ENCODE data around the gene FUOM. TPM values are rescaled to one million over a fixed set of nuclear protein-coding genes. Genes with fewer than 3 reads are reported as not detected.
A peak's percentile ranks its signal among the peaks of the same experiment; 100 is the strongest.

Gene FUOM
- total and polyA plus RNA-seq, 3 donors from 2014 or later, result 9.5 to 13.6 (median 12.8) TPM

DNA sequence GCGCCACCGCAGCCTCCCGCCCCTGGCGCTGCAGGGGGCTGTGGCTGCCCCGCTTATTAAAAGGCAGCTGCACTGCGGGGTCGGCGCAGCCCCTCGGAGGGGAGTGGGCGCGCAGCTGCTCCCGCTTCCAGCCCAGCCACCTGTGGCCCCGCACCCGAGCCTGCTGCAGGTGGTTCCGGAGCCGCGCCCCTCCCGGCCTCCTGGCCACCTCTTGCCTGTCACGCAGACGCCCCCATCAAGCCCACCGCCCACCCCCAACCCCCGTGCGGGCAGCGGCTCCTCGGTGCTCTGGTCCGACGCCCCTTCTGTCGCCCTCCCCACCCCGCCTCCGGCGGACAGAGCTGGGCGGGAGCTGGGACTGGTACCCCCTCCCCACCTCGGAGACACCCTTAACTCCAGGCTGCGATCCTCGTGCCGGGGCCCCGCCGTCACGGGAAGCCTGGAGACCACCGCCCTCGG is 21.7 kb downstream of the FUOM start:
- Histone ChIP-seq H3K27ac (no peak overlapping the region), H3K9me3 (no peaks in the 10 kb centered on the region), H3K4me1 (peaks cover 23% of the 10 kb centered on the region), H3K4me3 (peak overlapping the region; percentile 21 to 57), H3K36me3 (ENCODE audit: low read depth, missing control alignments) (no peaks in the 10 kb centered on the region), H3K27me3 (peaks cover 7% of the 10 kb centered on the region)
- DNase-seq, result no peak
- 1% methylated on average over 29 of the region's 41 CpGs; no CpG with 5 or more reads in 1 of the 2 donors for WGBS, 2 donors
- no peak for TF ChIP-seq POLR2A (IDR thresholded peaks at IDR 0.05)
- intact Hi-C loops (cut with DNase I; ENCODE audit: low total_unique reads), result no loop called here

DNA sequence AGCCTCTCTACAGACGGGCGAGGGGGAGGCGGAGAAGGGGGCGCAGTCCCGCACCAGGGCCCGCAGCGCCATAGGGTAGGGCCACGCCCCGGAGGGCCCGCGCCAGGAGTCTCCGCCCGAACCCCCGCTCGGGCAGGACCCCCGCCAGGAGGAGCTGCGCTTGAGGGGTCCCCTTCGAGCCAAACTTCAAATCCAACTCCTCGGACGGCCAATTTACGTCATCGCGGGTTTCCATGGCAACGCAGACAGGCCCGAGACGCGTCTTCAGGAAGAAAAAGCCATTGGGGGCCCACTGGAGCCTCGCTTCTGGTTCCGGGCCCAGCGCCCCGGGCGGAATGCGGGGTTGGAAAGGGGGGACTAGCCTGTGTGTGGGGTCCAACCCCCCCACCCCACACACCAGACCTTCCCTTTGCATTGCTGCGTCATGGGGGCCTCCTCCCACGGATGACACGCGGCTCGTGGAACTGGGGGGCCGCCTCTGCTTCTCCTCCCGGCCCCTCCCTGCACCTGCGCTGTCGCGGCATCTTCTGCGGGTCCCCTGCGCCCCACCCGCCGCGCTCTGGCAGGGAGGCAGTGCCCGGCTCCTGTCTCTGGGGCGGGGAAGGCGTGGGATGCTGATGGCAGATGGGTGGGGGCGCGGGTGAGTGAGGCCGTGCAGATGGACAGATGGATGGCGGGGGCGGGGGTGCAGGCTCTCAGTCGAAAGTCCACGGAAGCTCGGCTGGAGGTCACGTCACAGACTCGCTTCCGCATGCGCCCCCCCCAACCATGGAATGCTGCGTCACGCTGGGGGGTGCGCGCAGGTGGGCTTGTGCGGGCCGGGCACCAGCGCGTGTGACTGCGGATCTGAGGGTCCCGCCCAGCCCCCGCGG is 22.3 kb downstream of the FUOM start:
- H3K36me3 ChIP-seq (ENCODE audit: low read depth, missing control alignments), result no peaks in the 10 kb centered on the region
- 0% methylated on average over 6 to 72 of the region's 75 CpGs for WGBS, 2 donors
- intact Hi-C loops (cut with DNase I; ENCODE audit: low total_unique reads), result no loop called here
- H3K27ac ChIP-seq, result no peak overlapping the region
- peaks cover 7% of the 10 kb centered on the region for H3K27me3 ChIP-seq
- TF ChIP-seq, protein P1, sequence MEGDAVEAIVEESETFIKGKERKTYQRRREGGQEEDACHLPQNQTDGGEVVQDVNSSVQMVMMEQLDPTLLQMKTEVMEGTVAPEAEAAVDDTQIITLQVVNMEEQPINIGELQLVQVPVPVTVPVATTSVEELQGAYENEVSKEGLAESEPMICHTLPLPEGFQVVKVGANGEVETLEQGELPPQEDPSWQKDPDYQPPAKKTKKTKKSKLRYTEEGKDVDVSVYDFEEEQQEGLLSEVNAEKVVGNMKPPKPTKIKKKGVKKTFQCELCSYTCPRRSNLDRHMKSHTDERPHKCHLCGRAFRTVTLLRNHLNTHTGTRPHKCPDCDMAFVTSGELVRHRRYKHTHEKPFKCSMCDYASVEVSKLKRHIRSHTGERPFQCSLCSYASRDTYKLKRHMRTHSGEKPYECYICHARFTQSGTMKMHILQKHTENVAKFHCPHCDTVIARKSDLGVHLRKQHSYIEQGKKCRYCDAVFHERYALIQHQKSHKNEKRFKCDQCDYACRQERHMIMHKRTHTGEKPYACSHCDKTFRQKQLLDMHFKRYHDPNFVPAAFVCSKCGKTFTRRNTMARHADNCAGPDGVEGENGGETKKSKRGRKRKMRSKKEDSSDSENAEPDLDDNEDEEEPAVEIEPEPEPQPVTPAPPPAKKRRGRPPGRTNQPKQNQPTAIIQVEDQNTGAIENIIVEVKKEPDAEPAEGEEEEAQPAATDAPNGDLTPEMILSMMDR (IDR thresholded peaks at IDR 0.05), result no peak
- TF ChIP-seq POLR2A (IDR thresholded peaks at IDR 0.05), result no peak
- H3K9me3 ChIP-seq, result no peaks in the 10 kb centered on the region
- H3K4me3 ChIP-seq, result peak overlapping the region; percentile 39 to 57
- peaks cover 23% of the 10 kb centered on the region for H3K4me1 ChIP-seq
- DNase-seq, result peak; percentile 82

DNA sequence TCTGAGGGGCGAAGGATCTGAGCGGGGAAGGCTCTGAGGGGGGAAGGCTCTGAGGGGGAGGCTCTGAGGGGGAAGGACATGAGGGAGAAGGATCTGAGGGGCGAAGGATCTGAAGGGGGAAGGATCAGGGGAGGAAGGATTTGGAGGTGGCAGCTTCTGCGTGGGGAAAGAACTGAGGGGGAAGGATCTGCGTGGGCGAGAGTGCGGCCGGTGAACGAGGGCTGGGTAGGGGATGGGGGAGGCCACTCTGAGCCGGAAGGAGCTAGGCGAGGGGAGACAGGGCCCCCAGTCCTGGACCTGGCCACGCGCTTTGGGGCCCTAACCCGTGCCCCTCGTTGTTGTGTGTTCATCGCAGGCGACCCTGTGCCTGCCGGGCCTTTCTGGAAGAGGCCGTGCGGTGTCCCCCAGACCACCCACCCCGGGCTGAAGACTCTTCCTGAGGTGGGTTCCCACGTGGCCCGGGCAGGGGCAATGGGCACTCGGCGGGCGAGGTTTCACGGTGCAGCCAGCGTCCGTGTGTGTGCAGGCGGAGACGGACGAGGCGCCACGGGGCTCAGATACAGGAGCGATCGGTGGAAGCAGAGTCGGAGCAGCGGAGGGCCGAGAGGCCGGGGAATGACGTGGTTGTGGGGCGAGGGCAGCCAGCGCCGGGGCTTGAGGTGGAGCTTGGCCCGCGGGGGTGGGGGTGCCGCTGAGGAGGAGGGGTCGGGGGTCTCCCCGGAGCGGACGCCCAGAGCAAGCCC is 23.1 kb downstream of the FUOM start:
- no peak for TF ChIP-seq POLR2A (IDR thresholded peaks at IDR 0.05)
- TF ChIP-seq, protein P1 (IDR thresholded peaks at IDR 0.05), result no peak
- WGBS, 2 donors, result 10% methylated on average over 38 to 47 of the region's 51 CpGs

DNA sequence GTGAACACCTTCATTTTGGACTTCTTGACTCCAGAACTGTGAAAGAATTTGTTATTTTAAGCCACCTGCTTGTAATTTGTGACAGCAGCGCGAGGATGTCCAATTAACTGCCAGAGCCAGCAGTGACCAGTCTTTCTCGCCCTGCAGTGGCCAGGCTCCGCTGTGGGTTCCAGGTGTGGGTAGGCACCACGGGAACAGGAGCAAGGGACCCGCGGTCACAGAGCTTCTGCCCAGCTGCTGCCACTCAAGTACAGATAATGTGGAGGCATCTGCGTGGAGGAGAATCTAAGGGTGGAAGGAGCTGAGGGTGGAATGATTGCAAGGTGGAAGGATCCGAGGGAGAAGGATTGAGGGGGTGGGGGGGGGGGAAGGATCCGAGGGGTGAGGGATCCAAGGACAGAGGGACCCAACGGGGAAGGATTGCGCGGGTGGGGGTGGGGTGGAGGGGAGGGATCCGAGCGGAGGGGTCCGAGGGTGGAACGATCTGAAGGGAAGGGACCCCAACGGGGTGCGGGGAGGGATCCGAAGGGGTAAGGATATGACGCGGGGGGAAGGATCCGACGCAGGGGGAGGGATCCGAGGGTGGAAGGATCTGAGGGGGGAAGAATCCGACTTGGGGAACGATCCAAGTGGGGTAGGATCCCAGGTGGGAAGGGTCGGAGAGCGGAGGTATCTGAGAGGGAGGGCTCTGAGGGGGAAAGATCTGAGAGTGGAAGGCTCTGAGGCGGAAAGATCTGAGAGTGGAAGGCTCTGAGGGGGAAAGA is 24.7 kb downstream of the FUOM start:
- no peak for DNase-seq
- H3K4me1 ChIP-seq, result peaks cover 29% of the 10 kb centered on the region
- no peak overlapping the region for H3K27ac ChIP-seq
- TF ChIP-seq, protein P1 (IDR thresholded peaks at IDR 0.05), result no peak
- TF ChIP-seq POLR2A (IDR thresholded peaks at IDR 0.05), result no peak
- no peaks in the 10 kb centered on the region for H3K36me3 ChIP-seq (ENCODE audit: low read depth, missing control alignments)
- H3K27me3 ChIP-seq, result peaks cover 7% of the 10 kb centered on the region
- no peaks in the 10 kb centered on the region for H3K9me3 ChIP-seq
- intact Hi-C loops (cut with DNase I; ENCODE audit: low total_unique reads), result no loop called here
- WGBS, 2 donors, result 52 to 62% methylated on average over 30 of the region's 30 CpGs
- no peak overlapping the region for H3K4me3 ChIP-seq

More for the DNA sequence above, 23.1 kb downstream of the FUOM start:
- DNase-seq, result no peak
- peak overlapping the region in 1 of 2 donors; percentile 57 for H3K4me3 ChIP-seq
- intact Hi-C loops (cut with DNase I; ENCODE audit: low total_unique reads), result no loop called here
- H3K27me3 ChIP-seq, result peaks cover 7% of the 10 kb centered on the region
- peaks cover 26% of the 10 kb centered on the region for H3K4me1 ChIP-seq
- H3K9me3 ChIP-seq, result no peaks in the 10 kb centered on the region
- H3K36me3 ChIP-seq (ENCODE audit: low read depth, missing control alignments), result no peaks in the 10 kb centered on the region
- H3K27ac ChIP-seq, result no peak overlapping the region

Measured in testis (tissue), 3 donors.